KMS-11 (cell line): Measurements from ENCODE around the gene AP4E1.

Source experiments
- H2AFZ ChIP-seq: fragments of 200-600 bp; sonication (generic); 2 replicates; pipeline ENCODE4 v1.6.1; 2016; ENCODE audit warnings: antibody characterized with exemption, mixed run types, low read depth
- H3K27ac ChIP-seq: fragments of 200-600 bp; sonication (generic); 2 replicates; pipeline ENCODE4 v1.6.1; 2016; ENCODE audit warnings: mild to moderate bottlenecking, mixed run types
- H3K27me3 ChIP-seq: fragments of 200-600 bp; sonication (generic); 2 replicates; pipeline ENCODE4 v1.6.1; 2017; ENCODE audit warnings: mild to moderate bottlenecking, low read depth, mixed run types, moderate library complexity; ENCODE audit not compliant: insufficient read depth
- H3K36me3 ChIP-seq: fragments of 200-600 bp; sonication (generic); 2 replicates; pipeline ENCODE4 v1.6.1; 2017; ENCODE audit warnings: mild to moderate bottlenecking, mixed run types; ENCODE audit not compliant: insufficient read depth
- H3K4me1 ChIP-seq: fragments of 200-600 bp; sonication (generic); 2 replicates; pipeline ENCODE4 v1.6.1; 2016; ENCODE audit warnings: mild to moderate bottlenecking, low read depth, mixed run types; ENCODE audit not compliant: poor library complexity, severe bottlenecking
- H3K4me2 ChIP-seq: fragments of 200-600 bp; sonication (generic); 2 replicates; pipeline ENCODE4 v1.7.0; 2016; ENCODE audit warnings: mild to moderate bottlenecking, mixed run types
- H3K4me3 ChIP-seq: fragments of 200-600 bp; sonication (generic); IDR thresholded peaks from 2 replicates; pipeline ENCODE4 v1.6.1; 2017; ENCODE audit warnings: low read depth, low read length, mixed read lengths; ENCODE audit not compliant: insufficient read depth
- H3K79me2 ChIP-seq: fragments of 200-600 bp; sonication (generic); 2 replicates; pipeline ENCODE4 v1.6.1; 2016; ENCODE audit warnings: low read depth, mixed run types; ENCODE audit not compliant: insufficient read depth
- H3K9ac ChIP-seq: fragments of 200-600 bp; sonication (generic); 2 replicates; pipeline ENCODE4 v1.6.1; 2016; ENCODE audit warnings: mild to moderate bottlenecking, mixed run types
- H4K20me1 ChIP-seq: fragments of 200-600 bp; sonication (generic); 2 replicates; pipeline ENCODE4 v1.6.1; 2016; ENCODE audit warnings: mild to moderate bottlenecking, mixed run types; ENCODE audit not compliant: insufficient read depth
- TF ChIP-seq, protein P1 (sequence below): fragments of 200-600 bp; sonication (generic); conservative IDR thresholded peaks from 2 replicates; pipeline ENCODE4 v1.6.1; 2017; ENCODE audit warnings: low read depth, mild to moderate bottlenecking, antibody characterized with exemption, low read length, moderate library complexity, mixed read lengths

The AP4E1 gene

DNA sequence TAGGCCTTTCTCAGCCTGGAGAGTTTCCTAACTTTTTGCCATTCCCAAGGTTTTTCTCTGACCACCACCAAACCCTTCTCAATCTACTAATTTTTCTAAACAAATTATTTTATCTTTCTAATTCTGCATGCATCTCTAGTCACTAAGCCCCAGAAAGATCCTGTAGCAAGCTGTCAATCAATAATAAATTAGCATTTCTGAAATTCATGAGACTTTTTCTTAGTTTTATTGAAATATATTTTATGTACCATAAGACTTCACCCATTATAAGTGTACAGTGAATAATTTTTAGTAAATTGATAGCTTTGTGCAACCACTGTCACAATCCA lies 22.4 kb upstream of the AP4E1 start:
- Histone ChIP-seq H2AFZ (no peak overlapping the region), H3K27me3 (no peaks in the 10 kb centered on the region), H3K4me1 (peaks cover 20% of the 10 kb centered on the region), H3K9ac (no peak overlapping the region), H3K4me3 (no peak overlapping the region), H4K20me1 (no peaks in the 10 kb centered on the region), H3K4me2 (no peak overlapping the region), H3K27ac (no peak overlapping the region), H3K79me2 (no peaks in the 10 kb centered on the region), H3K36me3 (no peaks in the 10 kb centered on the region)
- TF ChIP-seq, protein P1, sequence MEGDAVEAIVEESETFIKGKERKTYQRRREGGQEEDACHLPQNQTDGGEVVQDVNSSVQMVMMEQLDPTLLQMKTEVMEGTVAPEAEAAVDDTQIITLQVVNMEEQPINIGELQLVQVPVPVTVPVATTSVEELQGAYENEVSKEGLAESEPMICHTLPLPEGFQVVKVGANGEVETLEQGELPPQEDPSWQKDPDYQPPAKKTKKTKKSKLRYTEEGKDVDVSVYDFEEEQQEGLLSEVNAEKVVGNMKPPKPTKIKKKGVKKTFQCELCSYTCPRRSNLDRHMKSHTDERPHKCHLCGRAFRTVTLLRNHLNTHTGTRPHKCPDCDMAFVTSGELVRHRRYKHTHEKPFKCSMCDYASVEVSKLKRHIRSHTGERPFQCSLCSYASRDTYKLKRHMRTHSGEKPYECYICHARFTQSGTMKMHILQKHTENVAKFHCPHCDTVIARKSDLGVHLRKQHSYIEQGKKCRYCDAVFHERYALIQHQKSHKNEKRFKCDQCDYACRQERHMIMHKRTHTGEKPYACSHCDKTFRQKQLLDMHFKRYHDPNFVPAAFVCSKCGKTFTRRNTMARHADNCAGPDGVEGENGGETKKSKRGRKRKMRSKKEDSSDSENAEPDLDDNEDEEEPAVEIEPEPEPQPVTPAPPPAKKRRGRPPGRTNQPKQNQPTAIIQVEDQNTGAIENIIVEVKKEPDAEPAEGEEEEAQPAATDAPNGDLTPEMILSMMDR, result peak; percentile 4; the same call in 1 of the 2 replicates

DNA sequence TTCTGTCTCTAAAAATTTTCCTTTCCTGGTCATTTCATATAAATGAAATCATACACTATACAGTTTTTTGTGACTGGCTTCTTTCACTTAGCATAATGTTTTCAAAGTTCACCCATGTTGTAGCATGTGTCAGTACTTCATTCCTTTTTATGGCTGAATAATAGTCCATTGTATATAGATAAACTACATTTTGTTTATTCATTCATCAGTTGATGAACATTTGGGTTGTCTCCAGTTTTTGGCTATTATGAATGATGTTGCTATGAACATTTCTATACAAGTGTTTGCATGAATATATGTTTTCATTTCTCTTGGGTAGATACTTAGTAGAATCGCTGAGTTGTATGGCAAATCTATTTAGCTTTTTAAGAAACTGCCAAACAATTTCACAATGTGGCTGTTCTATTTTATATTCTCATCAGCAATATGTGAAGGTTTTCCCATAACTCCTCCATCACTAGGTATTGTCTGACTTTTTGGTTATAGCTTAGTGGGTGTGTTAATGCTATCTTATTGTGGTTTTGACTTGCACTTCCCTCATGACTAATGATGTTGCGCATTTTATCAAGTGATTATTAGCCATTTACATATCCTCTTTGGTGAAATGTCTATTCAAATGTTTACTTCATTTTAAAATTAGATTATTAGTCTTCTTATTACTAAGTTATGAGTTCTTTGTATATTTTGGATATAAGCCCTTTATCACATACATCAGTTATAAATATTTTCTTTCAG lies 21.7 kb upstream of the AP4E1 start:
- TF ChIP-seq, protein P1, result no peak
- no peaks in the 10 kb centered on the region for H3K36me3 ChIP-seq
- no peak overlapping the region for H3K4me2 ChIP-seq
- H3K79me2 ChIP-seq, result no peaks in the 10 kb centered on the region
- no peaks in the 10 kb centered on the region for H4K20me1 ChIP-seq
- H3K9ac ChIP-seq, result no peak overlapping the region
- H3K27ac ChIP-seq, result no peak overlapping the region
- H3K4me3 ChIP-seq, result no peak overlapping the region
- no peak overlapping the region for H2AFZ ChIP-seq
- peaks cover 13% of the 10 kb centered on the region for H3K4me1 ChIP-seq
- no peaks in the 10 kb centered on the region for H3K27me3 ChIP-seq

DNA sequence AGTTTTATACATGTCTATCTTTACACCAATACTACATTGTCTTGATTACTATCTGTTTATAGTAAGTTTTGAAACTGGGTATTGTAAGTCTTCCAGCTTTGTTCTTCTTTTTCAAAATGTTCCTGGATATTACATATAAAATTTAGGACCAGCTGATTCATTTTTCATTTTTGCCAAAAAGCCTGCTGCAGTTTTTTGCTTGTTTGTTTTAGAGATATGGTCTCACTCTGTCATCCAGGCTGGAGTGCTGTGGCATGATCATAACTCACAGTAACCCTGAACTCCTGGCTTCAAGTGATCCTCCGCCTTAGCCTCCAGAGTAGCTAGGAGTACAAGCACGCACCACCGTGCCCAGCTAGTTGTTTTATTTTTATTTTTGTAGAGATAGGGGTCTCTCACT lies 20.4 kb upstream of the AP4E1 start:
- H3K4me3 ChIP-seq, result no peak overlapping the region
- H3K36me3 ChIP-seq, result no peaks in the 10 kb centered on the region
- H3K4me2 ChIP-seq, result no peak overlapping the region
- no peaks in the 10 kb centered on the region for H4K20me1 ChIP-seq
- H3K79me2 ChIP-seq, result no peaks in the 10 kb centered on the region
- H2AFZ ChIP-seq, result no peak overlapping the region
- TF ChIP-seq, protein P1, result no peak
- no peak overlapping the region for H3K27ac ChIP-seq
- H3K9ac ChIP-seq, result no peak overlapping the region
- H3K27me3 ChIP-seq, result no peaks in the 10 kb centered on the region
- H3K4me1 ChIP-seq, result peaks cover 11% of the 10 kb centered on the region

DNA sequence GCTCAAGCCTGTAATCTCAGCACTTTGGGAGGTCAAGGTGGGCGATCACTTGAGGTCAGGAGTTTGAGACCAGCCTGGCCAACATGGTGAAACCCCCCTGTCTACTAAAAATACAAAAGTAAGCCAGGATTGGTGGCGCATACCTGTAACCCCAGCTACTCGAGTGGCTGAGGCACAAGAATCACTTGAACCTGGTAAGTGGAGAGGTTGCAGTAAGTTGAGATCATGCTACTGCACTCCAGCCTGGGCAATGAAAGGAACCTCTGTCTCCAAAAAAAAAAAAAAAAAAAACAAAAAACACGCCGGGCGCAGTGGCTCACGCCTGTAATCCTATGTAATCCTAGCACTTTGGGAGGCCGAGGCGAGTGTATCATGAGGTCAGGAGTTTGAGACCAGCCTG lies 18.9 kb upstream of the AP4E1 start:
- peaks cover 4% of the 10 kb centered on the region for H3K4me1 ChIP-seq
- H3K4me3 ChIP-seq, result no peak overlapping the region
- no peaks in the 10 kb centered on the region for H4K20me1 ChIP-seq
- H3K36me3 ChIP-seq, result no peaks in the 10 kb centered on the region
- no peaks in the 10 kb centered on the region for H3K27me3 ChIP-seq
- no peak overlapping the region for H3K27ac ChIP-seq
- H3K9ac ChIP-seq, result no peak overlapping the region
- no peak overlapping the region for H3K4me2 ChIP-seq
- no peak overlapping the region for H2AFZ ChIP-seq
- H3K79me2 ChIP-seq, result no peaks in the 10 kb centered on the region
- TF ChIP-seq, protein P1, result no peak
